CD4-positive, alpha-beta T cell treated with Interferon gamma for 1 hour (primary cell): ENCODE measurements around the gene SFTPB.
A peak's percentile ranks its signal among the peaks of the same experiment; 100 is the strongest.
"Not testable (repeated sequence)": the region's sequence is repeated elsewhere in the genome, so short reads cannot be mapped to it uniquely, and the experiment has no call there.

ENCODE experiments used
- DNase-seq: peaks from one replicate; pipeline ENCODE4 v3.0.0-alpha.2; 2020

Gene SFTPB

GRCh38 chr2:85668009-85668856, at the start of gene SFTPB:
SFTPB (minus strand) TSS chr2:85668199; CDS start chr2:85668183, 16 bp downstream.
- DNase-seq, result no peak

- DNase-seq, result no peak
Observed at GRCh38 chr2:85717308-85718008, 49.5 kb upstream of the SFTPB start.

- no peak for DNase-seq
Observed at GRCh38 chr2:85716346-85716914, 48.4 kb upstream of the SFTPB start.

- no peak for DNase-seq
Observed at GRCh38 chr2:85714841-85715240, 46.8 kb upstream of the SFTPB start.

GRCh38 chr2:85714421-85714820, 46.4 kb upstream of the SFTPB start:
- DNase-seq, result not testable (repeated sequence)

- DNase-seq, result no peak
Observed at GRCh38 chr2:85713836-85714235, 45.8 kb upstream of the SFTPB start.

- DNase-seq, result no peak
Observed at GRCh38 chr2:85712849-85713612, 45.0 kb upstream of the SFTPB start.

GRCh38 chr2:85712336-85712735, 44.3 kb upstream of the SFTPB start:
- DNase-seq, result no peak

GRCh38 chr2:85711578-85712060, 43.6 kb upstream of the SFTPB start:
- no peak for DNase-seq

GRCh38 chr2:85710687-85711577, 42.9 kb upstream of the SFTPB start:
- no peak for DNase-seq

GRCh38 chr2:85709401-85709811, 41.4 kb upstream of the SFTPB start:
- no peak for DNase-seq

GRCh38 chr2:85708641-85709040, 40.6 kb upstream of the SFTPB start:
- DNase-seq, result no peak

- DNase-seq, result peak; percentile 58
Observed at GRCh38 chr2:85707304-85707703, 39.3 kb upstream of the SFTPB start.

GRCh38 chr2:85706599-85707296, 38.7 kb upstream of the SFTPB start:
- peak; percentile 66 for DNase-seq

- DNase-seq, result no peak
Observed at GRCh38 chr2:85706063-85706462, 38.1 kb upstream of the SFTPB start.

GRCh38 chr2:85705680-85706039, 37.7 kb upstream of the SFTPB start:
- DNase-seq, result no peak

GRCh38 chr2:85704800-85705679, 37.0 kb upstream of the SFTPB start:
- DNase-seq, result peak; percentile 38

GRCh38 chr2:85704038-85704437, 36.0 kb upstream of the SFTPB start:
- DNase-seq, result no peak

- DNase-seq, result no peak
Observed at GRCh38 chr2:85703329-85703728, 35.3 kb upstream of the SFTPB start.

- no peak for DNase-seq
Observed at GRCh38 chr2:85702800-85703199, 34.8 kb upstream of the SFTPB start.
